Thoracic aorta (tissue), 2 donors: ENCODE results near the gene SLC16A12. TPM values are rescaled to one million over a fixed set of nuclear protein-coding genes. Genes with fewer than 3 reads are reported as not detected.
"Not testable (repeated sequence)": the region's sequence is repeated elsewhere in the genome, so short reads cannot be mapped to it uniquely, and the experiment has no call there.

Experiments used
- ATAC-seq: fragments of 150-250 bp; one replicate; pipeline ENCODE4 v1.8.0; 2017; ENCODE audit warnings: low read depth; ENCODE audit not compliant: insufficient number of reproducible peaks, low FRiP score
- DNase-seq: peaks from one replicate; pipeline ENCODE4 v3.0.0-alpha.2; 2020; ENCODE audit warnings: low spot score
- H3K27ac ChIP-seq, 2 donors: fragments of 200-600 bp; sonication (generic); 1 replicate in 1 of 2; 2 replicates in 1 of 2; pipeline ENCODE4 v1.5.1; 2016; ENCODE audit warnings: mild to moderate bottlenecking in 2 of 2, moderate library complexity in 2 of 2
- H3K27me3 ChIP-seq: fragments of 200-600 bp; sonication (generic); replicated peaks from 2 replicates; pipeline ENCODE4 v1.6.0; 2016; ENCODE audit warnings: mild to moderate bottlenecking; ENCODE audit not compliant: insufficient read depth
- H3K36me3 ChIP-seq: fragments of 200-600 bp; sonication (generic); one replicate; pipeline ENCODE4 v1.5.1; 2016
- H3K4me1 ChIP-seq, 2 donors: fragments of 200-600 bp; sonication (generic); 1 replicate in 1 of 2; 2 replicates in 1 of 2; pipeline versions ENCODE4 v1.5.1 to v1.6.0; 2016; ENCODE audit warnings: low read depth in 2 of 2, mild to moderate bottlenecking in 1 of 2; ENCODE audit not compliant: control insufficient read depth in 1 of 2
- H3K4me3 ChIP-seq: fragments of 200-600 bp; sonication (generic); 2 replicates; pipeline ENCODE4 v1.5.1; 2016; ENCODE audit warnings: mild to moderate bottlenecking
- H3K9me3 ChIP-seq: fragments of 200-600 bp; sonication (generic); 2 replicates; pipeline ENCODE4 v1.5.1; 2016
- CTCF ChIP-seq: fragments of 200-600 bp; sonication (generic); IDR thresholded peaks from one replicate; pipeline ENCODE4 v1.5.1; 2019; ENCODE audit warnings: antibody characterized with exemption
- total RNA-seq, 2 donors: library from RNA; depleted of rRNA; stranded (reverse); fragments of >200 nt; gene quantifications; one replicate each; pipeline versions ENCODE4 v1.1.0 to v1.2.3, GENCODE V29; 2016

Gene SLC16A12
- total RNA-seq, 2 donors from 2014 or later = 1.2 to 1.5 TPM

DNA sequence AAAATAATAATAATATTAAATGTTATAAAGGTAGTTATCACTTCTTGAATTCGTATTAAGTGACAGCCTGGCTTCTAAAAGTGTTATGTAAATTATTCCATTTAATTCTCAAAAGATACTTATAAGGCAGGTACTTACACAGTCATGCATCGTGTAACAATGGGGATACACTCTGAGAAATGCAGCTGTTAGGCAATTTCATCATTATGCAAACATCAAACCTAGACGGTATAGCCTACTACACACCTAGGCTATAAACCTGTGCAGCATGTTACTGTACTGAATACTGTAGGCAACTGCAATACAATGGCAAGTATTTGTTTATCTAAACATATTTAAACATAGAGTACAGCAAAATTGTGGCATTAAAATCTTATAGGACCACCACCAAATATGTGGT, 141.5 kb downstream of the SLC16A12 start:
- Histone ChIP-seq H3K4me3 (peak overlapping the region; percentile 21), H3K9me3 (no peaks in the 10 kb centered on the region), H3K4me1 (peaks cover 10 to 27% of the 10 kb centered on the region in 2 donors), H3K36me3 (no peaks in the 10 kb centered on the region), H3K27ac (no peak overlapping the region), H3K27me3 (no peaks in the 10 kb centered on the region)
- no peak for TF ChIP-seq CTCF
- ATAC-seq (no peak), DNase-seq (no peak)

GRCh38 chr10:89392974-89393373, 142.4 kb downstream of the SLC16A12 start:
- H3K4me1 ChIP-seq = peaks cover 10 to 27% of the 10 kb centered on the region in 2 donors
- H3K4me3 ChIP-seq = peak overlapping the region; percentile 88
- H3K9me3 ChIP-seq = no peaks in the 10 kb centered on the region
- peak overlapping the region; percentile 69 to 81 for H3K27ac ChIP-seq
- TF ChIP-seq CTCF = no peak
- H3K36me3 ChIP-seq = no peaks in the 10 kb centered on the region
- DNase-seq (no peak), ATAC-seq (no peak)
- H3K27me3 ChIP-seq = no peaks in the 10 kb centered on the region

DNA sequence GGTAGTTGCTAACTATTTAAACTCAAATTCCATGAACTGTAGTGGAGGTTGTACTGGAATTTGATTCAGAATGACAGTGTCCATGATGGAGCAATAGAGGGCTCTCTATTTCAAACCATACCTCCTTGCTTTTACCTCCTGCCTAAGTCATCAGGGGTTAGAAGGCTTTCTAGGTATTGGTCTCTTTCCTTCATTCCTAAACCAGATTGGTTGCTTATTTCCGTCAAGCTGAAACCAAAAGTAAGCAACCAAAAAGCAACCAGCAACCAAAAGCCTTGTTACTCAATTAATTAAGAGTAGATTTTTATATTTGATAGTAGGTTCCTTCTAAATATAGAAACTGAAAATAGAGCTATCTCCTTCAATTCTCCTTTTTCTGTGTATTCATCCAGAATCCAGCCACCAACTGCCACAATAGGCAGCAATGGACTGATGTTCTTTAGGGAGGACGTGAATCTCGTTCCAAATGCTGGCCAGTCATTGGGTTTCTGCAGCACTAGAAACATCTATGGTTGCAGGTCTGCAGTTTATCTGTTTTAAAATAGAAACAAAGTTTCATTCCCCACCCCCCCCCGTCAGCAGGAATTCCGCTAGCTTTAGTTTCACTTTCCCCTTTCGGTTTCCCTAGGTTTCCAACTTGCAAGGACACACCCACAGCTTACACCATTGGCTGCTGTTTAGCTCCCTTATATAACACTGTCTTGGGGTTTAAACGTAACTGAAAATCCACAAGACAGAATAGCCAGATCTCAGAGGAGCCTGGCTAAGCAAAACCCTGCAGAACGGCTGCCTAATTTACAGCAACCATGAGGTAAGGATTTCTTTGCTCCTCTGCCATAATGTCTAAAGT, 143.3 kb downstream of the SLC16A12 start, which contains the start of gene IFIT1:
IFIT1 (plus strand) TSS at position 717 of the 850 bp plus-strand sequence; CDS start at position 807, 90 bp downstream.
- peak; percentile 86 for ATAC-seq
- Histone ChIP-seq H3K27ac (peak within 1 kb of the TSS; percentile 69 to 81), H3K4me3 (peak within 1 kb of the TSS; percentile 88), H3K36me3 (no peaks in the 10 kb centered on the region), H3K9me3 (no peaks in the 10 kb centered on the region), H3K27me3 (no peaks in the 10 kb centered on the region), H3K4me1 (peaks cover 10 to 27% of the 10 kb centered on the region in 2 donors)
- peak; percentile 31 for DNase-seq
- TF ChIP-seq CTCF = no peak

DNA sequence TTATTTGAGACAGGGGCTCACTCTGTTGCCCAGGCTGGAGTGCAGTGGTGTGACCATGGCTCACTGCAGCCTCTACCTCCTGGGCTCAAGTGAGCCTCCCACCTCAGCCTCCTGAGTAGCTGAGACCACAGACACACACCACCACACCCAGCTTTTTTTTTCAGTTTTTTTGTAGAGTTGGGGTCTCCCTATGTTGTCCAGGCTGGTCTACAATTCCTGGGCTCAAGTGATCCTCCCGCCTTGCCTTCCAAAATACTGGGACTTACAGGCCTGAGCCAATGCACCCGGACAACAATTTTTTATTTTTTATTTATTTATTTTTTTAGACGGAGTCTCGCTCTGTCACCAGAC, 144.2 kb downstream of the SLC16A12 start:
- not testable (repeated sequence) for DNase-seq, ATAC-seq, H3K36me3 ChIP-seq, H3K27me3 ChIP-seq, H3K27ac ChIP-seq, H3K4me3 ChIP-seq, H3K9me3 ChIP-seq
- peaks cover 10 to 27% of the 10 kb centered on the region in 2 donors for H3K4me1 ChIP-seq

- no peak for ATAC-seq
- H3K4me1 ChIP-seq = peaks cover 10 to 27% of the 10 kb centered on the region in 2 donors
Observed at GRCh38 chr10:89390476-89391225, 144.7 kb downstream of the SLC16A12 start.

More at GRCh38 chr10:89390476-89391225, 144.7 kb downstream of the SLC16A12 start:
- Histone ChIP-seq H3K27me3 (no peaks in the 10 kb centered on the region), H3K27ac (no peak overlapping the region), H3K36me3 (no peaks in the 10 kb centered on the region), H3K4me3 (no peak overlapping the region), H3K9me3 (no peaks in the 10 kb centered on the region)
- TF ChIP-seq CTCF = no peak
- no peak for DNase-seq
